HG03135 (cell line): Measurements from ENCODE around the gene GTF2H2C_2.
"Not testable (repeated sequence)": the region's sequence is repeated elsewhere in the genome, so short reads cannot be mapped to it uniquely, and the experiment has no call there.

ENCODE experiments used
- ATAC-seq: cut with Tn5 transposase; IDR thresholded peaks from one replicate; pipeline ENCODE4 v1.9.1; 2021; ENCODE audit warnings: mild to moderate bottlenecking, moderate library complexity; ENCODE audit not compliant: unreplicated experiment

The GTF2H2C_2 gene

DNA sequence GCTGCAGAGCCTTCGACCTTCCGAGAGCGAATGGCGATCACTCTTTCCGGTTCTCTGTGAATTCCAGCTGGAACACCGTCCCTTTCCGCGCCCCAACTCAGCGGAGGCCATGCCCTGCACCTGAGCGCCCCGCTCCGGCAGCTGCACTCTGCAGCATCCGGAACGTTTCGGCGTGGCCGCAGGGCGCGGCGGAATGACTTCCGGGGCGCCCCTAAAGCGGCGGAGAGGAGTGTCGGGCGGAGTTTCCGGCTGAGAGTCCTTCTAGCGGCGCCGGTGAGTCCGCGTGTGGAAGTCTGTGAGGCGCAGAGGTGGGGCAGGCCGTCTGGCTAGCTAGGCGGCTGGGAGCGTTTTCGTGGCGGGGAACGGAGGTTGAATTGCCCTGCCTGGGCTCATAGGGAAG lies at the start of gene GTF2H2C_2:
Gene GTF2H2C_2 (plus strand): TSS at position 252 of the 400 bp plus-strand sequence.
- ATAC-seq, result peak; percentile 98

DNA sequence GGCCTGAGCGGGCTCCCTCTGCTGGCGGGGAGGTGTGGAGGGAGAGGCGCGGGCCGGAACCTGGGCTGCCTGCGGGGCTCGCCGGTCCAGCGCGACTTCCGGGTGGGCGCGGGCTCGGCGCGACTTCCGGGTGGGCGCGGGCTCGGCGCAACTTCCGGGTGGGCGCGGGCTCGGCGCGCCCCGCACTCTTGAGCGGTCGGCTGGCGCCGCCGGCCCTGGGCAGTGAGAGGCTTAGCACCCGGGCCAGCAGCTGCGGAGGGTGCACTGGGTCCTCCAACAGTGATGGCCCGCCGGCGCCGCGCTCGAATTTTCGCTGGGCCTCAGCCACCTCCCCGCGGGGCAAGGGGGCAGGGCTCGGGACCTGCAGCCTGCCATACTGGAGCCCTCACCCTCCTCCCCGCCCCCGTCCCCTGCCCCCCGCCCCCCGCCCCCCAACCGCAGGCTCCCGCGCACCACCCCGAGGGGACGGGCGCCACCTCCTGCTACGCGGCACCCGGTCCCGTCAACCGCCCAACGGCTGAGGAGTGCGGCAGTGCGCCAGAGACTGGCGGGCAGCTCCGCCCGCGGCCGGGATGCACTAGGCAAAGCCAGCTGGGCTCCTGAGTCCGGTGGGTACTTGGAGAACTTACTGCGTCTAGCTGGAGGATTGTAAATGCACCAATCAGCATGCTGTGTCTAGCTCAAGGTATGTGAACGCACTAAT lies 14.0 kb upstream of the GTF2H2C_2 start:
- not testable (repeated sequence) for ATAC-seq

DNA sequence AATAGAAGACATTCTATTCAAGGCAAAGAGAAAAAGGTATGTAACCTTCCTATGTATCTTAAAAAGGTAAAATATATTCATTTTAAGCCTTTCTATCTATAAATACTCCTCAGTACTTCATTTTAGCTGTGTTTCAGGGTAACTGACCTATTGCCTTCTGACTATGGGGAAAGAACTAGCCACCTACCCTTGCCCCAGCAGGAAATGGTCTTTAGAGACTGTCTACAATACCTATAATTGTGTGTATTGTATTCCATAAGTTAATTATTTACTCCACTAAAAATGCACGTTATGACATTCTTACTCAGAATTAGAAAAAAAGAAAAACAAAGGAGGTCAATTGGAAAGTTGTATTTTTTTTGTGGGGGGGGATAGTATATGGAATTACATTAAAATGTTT lies 6.2 kb downstream of the GTF2H2C_2 start:
- ATAC-seq, result not testable (repeated sequence)

DNA sequence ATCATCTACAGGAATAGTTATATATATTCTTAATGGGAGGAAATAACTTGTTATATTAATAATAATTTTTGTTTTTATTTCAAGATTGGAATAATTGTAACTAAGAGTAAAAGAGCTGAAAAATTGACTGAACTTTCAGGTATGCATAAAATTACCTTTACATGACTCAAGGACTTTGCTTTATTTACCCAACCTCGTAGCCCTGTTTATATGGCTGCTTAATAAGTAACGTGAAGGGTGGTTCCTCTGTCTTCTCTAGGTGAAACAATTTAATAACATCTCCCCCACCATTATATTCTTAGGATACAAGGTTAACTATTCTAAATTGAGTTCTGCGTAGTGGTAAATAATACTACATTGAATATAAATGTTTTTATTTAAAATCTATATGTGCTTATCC lies 8.0 kb downstream of the GTF2H2C_2 start:
- not testable (repeated sequence) for ATAC-seq

DNA sequence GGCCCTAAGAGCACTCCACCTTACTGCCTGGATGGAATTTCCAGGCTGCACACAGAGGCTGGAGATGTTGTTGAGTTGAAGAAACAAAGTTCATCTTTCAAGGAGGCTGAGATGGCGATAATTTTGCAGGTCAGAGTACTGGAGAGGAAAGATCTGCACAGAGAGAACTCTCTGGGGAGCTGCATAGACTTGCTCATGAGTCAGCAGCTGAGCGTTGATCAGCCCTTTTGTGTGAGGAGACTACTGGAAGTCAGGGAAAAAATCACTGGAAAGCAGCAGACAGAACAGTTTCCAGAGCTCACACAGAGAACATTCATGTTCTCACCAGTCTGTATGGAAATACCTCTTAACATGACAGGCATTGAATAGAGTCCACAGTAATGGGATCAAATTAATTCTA lies 23.4 kb downstream of the GTF2H2C_2 start:
- not testable (repeated sequence) for ATAC-seq

DNA sequence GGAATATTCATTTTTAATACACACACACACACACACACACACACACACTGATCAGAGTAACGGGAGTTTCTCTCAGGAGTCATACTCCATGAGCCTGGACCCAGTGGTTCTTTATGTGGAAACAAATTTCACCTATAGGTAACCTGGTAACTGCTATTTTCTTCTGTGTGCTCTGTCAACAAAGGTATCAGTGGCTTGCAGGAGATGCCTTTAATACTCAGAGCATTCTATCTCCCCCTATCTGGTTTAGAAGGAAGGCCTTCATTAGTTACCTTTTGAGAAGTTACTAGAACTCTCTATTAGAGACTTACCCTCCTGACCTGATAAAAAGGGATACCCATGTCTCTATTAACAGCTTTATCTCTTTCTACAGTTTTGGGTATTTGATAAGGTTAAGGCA lies 34.4 kb downstream of the GTF2H2C_2 start:
- ATAC-seq, result not testable (repeated sequence)

DNA sequence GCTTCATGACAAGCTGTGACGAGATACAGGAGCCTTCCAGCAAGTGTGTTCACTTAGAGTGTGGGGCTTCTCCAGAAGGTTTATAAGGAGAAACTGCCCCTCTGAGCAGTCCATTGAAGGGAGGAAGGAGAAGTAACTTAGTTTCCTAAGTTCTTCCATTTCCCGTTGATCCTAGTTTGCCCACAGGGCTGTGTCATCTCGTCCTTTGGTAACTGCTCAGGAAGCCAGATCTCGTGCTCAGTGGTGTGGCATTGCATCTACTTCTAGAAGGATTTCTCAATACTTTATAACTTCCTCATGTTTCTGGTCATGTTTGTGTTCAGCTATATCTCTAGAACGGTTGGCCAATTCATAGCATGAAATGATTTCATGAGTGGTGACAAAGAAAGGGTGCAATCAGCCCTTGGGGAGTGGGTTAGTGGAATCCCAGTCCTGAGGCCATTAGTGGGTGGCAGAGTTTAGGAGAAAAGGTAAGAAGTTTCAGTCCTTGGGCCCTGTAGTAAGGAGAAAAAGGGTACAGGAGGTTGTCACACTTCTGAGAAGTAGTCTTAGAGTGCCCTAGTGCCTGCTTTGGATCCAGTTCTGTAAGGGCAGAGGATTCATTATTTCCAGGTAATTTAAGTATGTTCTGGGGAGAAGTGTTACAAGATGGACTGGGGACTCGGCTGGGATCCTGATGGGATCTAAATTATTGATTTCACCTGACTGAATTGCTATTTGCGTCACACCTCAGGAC lies 36.2 kb downstream of the GTF2H2C_2 start:
- ATAC-seq, result not testable (repeated sequence)

DNA sequence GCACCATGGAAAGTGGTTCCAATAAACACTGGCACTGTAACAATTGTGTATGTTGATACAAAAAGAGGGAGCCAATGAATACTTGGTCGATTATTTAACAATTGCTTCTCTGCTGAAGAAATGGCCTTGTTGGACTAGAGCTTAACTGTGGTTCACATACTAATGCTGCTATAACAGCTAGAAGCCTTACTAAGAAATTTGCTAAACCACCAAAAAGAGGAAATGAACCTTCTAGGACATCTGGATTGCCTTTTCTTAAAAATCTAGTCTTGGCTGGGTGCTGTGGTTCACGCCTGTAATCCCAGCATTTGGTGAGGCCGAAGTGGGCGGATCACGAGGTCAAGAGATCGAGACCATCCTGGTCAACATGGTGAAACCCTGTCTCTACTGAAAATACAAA lies 41.9 kb downstream of the GTF2H2C_2 start:
- ATAC-seq, result peak; percentile 81

DNA sequence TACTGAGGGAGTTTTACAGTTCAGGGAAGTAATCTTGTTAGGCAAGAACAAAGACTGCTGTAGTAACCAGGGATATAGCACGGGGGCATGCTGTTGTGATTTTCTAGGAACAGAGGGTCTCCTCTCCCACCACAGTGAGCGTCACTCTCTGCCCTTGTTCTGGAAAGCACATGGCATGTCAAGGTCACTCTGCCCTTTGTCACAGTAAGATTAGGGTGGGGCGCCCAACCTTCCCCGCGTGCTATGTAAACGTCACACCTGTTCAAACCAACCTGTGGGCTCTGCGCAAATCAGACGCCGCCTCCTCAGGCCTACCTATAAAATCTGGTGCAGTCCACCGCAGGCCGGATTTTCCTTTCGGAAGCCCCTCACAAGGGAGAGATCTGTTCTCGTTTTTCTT lies 44.0 kb downstream of the GTF2H2C_2 start:
- ATAC-seq, result not testable (repeated sequence)

DNA sequence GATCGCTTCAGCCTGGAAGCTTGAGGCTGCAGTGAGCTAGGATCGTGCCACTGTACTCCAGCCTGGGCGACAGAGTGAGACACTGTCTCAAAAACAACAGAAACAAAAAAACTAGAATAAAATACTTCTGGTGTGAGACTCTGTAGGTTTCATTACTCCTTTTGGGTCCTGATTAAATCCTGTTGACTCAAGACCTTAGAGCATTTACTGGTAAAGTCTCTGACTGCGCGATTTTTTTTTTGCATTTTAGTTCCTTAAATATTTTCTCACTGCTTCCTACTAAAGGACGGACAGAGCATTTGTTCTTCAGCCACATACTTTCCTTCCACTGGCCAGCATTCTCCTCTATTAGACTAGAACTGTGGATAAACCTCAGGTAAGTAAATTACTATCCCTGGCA lies 46.8 kb downstream of the GTF2H2C_2 start:
- not testable (repeated sequence) for ATAC-seq

DNA sequence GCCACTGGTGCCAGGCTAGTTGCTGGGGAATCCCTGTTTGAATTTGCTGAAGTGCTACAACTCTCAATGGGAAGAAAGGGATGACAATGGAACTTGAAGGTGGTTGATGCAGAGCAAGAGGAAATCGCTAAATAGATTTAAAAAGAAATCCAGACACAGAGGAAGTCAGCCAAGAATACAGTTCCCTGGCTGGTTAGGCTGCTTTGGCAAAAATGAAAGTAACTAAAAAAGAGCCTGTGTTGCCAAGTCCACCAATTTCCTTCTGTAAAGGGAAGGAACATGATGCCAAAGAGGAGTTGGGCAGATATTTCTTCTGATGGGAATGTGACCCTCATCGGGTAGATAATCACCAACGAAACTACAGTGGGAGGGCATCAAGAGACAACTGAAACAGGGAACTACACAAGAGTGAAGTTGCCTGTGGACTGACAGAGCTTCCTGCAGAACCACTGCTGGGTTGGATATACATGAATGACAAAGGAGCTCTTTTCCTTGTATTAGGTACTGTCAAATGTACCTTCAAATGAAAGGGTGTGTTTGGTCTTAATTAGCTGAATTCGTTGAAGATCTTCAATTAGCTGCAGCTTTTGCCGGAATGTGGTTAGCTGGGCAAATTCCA lies 49.0 kb downstream of the GTF2H2C_2 start:
- not testable (repeated sequence) for ATAC-seq

DNA sequence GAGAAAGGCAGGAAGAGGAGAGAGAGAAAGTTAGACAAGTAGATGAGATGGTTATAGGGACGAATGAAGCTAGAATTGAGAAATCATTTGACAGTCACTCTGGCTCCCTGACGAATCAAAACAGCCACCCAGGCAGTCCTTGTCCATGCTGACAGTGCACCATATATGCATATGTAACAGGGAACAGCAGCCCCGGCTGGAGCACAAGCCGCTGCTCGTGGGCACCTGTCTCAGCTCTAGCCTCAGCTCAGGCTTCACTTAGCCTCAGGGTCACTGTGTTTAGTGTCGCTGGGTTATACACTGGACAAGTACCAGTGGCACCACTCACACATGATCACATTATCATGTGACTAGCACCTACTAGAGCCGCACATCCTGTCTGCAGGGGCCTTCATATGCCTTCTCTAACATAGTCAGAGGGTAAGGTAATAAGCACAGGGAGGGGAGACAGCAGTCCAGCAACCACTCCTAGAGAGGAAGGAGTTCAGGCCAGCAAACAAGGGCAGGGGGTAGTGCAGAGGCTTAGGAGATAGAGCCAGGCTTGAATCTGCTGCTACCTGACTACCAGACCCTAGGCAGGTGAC lies 54.9 kb downstream of the GTF2H2C_2 start:
- not testable (repeated sequence) for ATAC-seq
